Measurements from ENCODE around the gene PHACTR4.
"Not testable (repeated sequence)": the region's sequence is repeated elsewhere in the genome, so short reads cannot be mapped to it uniquely, and the experiment has no call there.

Gene PHACTR4

GRCh38 chr1:28470146-28470545 is 100.6 kb downstream of the PHACTR4 start:
- Histone ChIP-seq H3K27me3 (replicated peaks; ENCODE audit: control insufficient read depth, insufficient read depth, low read length) (no peaks in the 10 kb centered on the region), H3K4me3 (replicated peaks; ENCODE audit: low read depth, low read length) (no peak overlapping the region), H3K36me3 (ENCODE audit: control insufficient read depth, insufficient read depth, low read length) (peaks cover 2% of the 10 kb centered on the region; the same call in 1 of the 2 replicates)
- DNase-seq (ENCODE audit: extremely low read depth, insufficient read length), result no peak
- TF ChIP-seq CTCF (IDR thresholded peaks at IDR 0.05; ENCODE audit: insufficient read depth, low read length, poor library complexity, severe bottlenecking), result no peak

GRCh38 chr1:28479497-28479896 is 110.0 kb downstream of the PHACTR4 start:
- not testable (repeated sequence) for H3K27me3 ChIP-seq (replicated peaks; ENCODE audit: control insufficient read depth, insufficient read depth, low read length); H3K36me3 ChIP-seq (ENCODE audit: control insufficient read depth, insufficient read depth, low read length); H3K4me3 ChIP-seq (replicated peaks; ENCODE audit: low read depth, low read length); DNase-seq (ENCODE audit: extremely low read depth, insufficient read length)

GRCh38 chr1:28480308-28480707 is 110.8 kb downstream of the PHACTR4 start:
- Histone ChIP-seq H3K27me3 (replicated peaks; ENCODE audit: control insufficient read depth, insufficient read depth, low read length) (no peaks in the 10 kb centered on the region), H3K36me3 (ENCODE audit: control insufficient read depth, insufficient read depth, low read length) (peaks cover 4% of the 10 kb centered on the region), H3K4me3 (replicated peaks; ENCODE audit: low read depth, low read length) (no peak overlapping the region)
- no peak for TF ChIP-seq CTCF (IDR thresholded peaks at IDR 0.05; ENCODE audit: insufficient read depth, low read length, poor library complexity, severe bottlenecking)
- no peak for DNase-seq (ENCODE audit: extremely low read depth, insufficient read length)

GRCh38 chr1:28482138-28482537 is 112.6 kb downstream of the PHACTR4 start:
- H3K27me3 ChIP-seq (replicated peaks; ENCODE audit: control insufficient read depth, insufficient read depth, low read length), result no peaks in the 10 kb centered on the region
- H3K4me3 ChIP-seq (replicated peaks; ENCODE audit: low read depth, low read length), result no peak overlapping the region
- no peak for DNase-seq (ENCODE audit: extremely low read depth, insufficient read length)
- TF ChIP-seq CTCF (IDR thresholded peaks at IDR 0.05; ENCODE audit: insufficient read depth, low read length, poor library complexity, severe bottlenecking), result no peak
- H3K36me3 ChIP-seq (ENCODE audit: control insufficient read depth, insufficient read depth, low read length), result peaks cover 6% of the 10 kb centered on the region

GRCh38 chr1:28482702-28483101 is 113.2 kb downstream of the PHACTR4 start:
- H3K4me3 ChIP-seq (replicated peaks; ENCODE audit: low read depth, low read length), result no peak overlapping the region
- H3K36me3 ChIP-seq (ENCODE audit: control insufficient read depth, insufficient read depth, low read length), result peaks cover 6% of the 10 kb centered on the region
- no peaks in the 10 kb centered on the region for H3K27me3 ChIP-seq (replicated peaks; ENCODE audit: control insufficient read depth, insufficient read depth, low read length)
- no peak for DNase-seq (ENCODE audit: extremely low read depth, insufficient read length)
- TF ChIP-seq CTCF (IDR thresholded peaks at IDR 0.05; ENCODE audit: insufficient read depth, low read length, poor library complexity, severe bottlenecking), result no peak

GRCh38 chr1:28494737-28495136 is 125.2 kb downstream of the PHACTR4 start:
- no peak overlapping the region for H3K4me3 ChIP-seq (replicated peaks; ENCODE audit: low read depth, low read length)
- no peaks in the 10 kb centered on the region for H3K27me3 ChIP-seq (replicated peaks; ENCODE audit: control insufficient read depth, insufficient read depth, low read length)
- H3K36me3 ChIP-seq (ENCODE audit: control insufficient read depth, insufficient read depth, low read length), result peaks cover 1% of the 10 kb centered on the region
- no peak for DNase-seq (ENCODE audit: extremely low read depth, insufficient read length)
- no peak for TF ChIP-seq CTCF (IDR thresholded peaks at IDR 0.05; ENCODE audit: insufficient read depth, low read length, poor library complexity, severe bottlenecking)
